NCI-H146 (cell line): ENCODE results near the gene STUB1.

Experiments
- DNase-seq: peaks from one replicate; lab custom pipeline; 2025; lab: John Stamatoyannopoulos, UW

Gene STUB1

DNA sequence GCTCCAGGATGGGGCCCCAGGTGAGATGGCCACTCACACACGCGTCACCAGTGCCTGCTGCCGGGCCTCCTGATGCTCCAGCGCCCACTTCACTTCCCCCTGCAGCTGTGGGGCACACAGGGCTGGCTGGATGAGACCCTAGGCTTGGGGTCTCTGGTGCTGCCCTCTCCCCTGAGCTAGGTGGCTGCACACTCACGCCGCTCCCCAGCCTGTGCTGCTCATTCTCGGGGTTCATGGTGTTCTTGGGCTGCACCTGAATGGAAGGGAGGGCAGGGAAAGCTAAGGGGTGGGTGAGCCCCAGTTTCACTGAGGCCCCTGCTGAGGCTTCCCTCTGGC, 44.8 kb downstream of the STUB1 start:
- DNase-seq = no peak

DNA sequence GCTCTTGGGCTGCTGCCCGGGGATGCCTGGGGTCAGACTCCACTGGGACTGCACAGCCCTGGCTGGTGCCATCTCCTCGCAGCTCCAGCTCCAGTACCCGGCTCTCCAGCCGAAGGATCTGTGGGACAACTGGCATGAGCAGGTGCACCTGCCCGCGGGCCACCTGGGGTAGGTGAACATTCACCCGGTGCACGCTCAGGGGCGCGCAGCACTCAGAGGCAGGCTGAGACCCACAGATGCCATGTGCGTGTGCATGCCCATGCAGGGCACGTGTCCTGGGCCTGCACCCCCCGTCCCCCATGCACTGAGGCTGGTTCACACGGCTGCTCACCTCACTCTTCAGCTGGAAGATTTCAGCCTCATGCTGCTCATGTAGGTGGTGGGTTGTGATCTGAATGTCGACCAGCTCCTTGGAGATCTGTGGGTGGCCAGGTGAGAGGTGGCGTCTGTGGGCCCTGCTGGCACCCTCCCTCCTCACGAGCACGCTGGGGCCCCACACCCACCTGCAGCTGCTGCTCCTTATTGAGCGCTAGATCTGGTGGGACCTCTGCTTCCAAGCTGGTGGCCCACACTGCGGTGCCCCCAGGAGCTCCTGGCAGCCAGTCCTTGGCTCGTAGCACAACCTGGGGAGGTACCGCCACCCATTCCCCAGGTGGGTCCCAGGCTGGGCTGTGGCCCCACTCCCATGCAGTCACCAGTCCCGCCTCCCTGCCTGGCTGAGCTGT, 45.4 kb downstream of the STUB1 start:
- peak; percentile 16 for DNase-seq

- no peak for DNase-seq
Measured at GRCh38 chr16:726188-726437, 45.9 kb downstream of the STUB1 start.

GRCh38 chr16:726438-727290, 46.5 kb downstream of the STUB1 start, which contains the start of the genes CCDC78 and HAGHL:
Gene CCDC78, minus strand, starts transcription at chr16:726443. Its CDS starts 76 bp downstream, at chr16:726367.
Gene HAGHL, plus strand, starts transcription at chr16:727106. Its CDS starts 404 bp downstream, at chr16:727510.
- DNase-seq = peak; percentile 74

DNA sequence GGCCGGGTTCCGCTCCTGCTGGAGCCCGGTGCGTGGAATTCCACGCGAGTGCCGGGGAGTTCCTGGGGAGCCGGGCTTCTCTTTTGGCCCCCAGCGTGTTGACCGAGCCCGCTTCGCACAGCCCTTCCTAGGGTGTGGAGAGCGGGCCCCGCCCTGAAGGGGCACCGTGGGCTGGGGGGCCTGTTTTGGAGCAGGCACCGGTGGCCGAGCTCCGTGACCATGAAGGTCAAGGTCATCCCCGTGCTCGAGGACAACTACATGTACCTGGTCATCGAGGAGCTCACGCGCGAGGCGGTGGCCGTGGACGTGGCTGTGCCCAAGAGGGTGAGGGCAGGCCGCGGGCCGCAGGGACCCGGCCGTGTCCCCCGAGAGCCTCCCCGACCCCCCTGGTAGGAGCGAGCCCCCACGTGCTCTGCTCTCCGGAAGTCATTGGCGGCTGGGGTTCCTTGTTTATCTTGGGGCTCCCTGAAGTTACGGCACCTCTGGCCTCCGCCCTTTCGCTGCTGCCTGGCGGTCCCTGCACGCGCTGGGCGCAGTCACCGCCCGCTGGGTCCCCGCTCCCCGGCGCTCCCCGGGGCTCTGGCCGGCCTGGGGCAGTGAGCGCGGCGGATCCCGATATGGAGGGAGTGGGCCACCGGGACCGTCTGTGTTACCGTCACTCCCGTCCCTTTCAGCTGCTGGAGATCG, 47.2 kb downstream of the STUB1 start:
- DNase-seq = peak; percentile 37

GRCh38 chr16:728131-728889, 48.1 kb downstream of the STUB1 start:
- DNase-seq = peak; percentile 94

GRCh38 chr16:728890-729744, 48.9 kb downstream of the STUB1 start:
- no peak for DNase-seq

- no peak for DNase-seq
Measured at GRCh38 chr16:729768-730665, 49.8 kb downstream of the STUB1 start.

DNA sequence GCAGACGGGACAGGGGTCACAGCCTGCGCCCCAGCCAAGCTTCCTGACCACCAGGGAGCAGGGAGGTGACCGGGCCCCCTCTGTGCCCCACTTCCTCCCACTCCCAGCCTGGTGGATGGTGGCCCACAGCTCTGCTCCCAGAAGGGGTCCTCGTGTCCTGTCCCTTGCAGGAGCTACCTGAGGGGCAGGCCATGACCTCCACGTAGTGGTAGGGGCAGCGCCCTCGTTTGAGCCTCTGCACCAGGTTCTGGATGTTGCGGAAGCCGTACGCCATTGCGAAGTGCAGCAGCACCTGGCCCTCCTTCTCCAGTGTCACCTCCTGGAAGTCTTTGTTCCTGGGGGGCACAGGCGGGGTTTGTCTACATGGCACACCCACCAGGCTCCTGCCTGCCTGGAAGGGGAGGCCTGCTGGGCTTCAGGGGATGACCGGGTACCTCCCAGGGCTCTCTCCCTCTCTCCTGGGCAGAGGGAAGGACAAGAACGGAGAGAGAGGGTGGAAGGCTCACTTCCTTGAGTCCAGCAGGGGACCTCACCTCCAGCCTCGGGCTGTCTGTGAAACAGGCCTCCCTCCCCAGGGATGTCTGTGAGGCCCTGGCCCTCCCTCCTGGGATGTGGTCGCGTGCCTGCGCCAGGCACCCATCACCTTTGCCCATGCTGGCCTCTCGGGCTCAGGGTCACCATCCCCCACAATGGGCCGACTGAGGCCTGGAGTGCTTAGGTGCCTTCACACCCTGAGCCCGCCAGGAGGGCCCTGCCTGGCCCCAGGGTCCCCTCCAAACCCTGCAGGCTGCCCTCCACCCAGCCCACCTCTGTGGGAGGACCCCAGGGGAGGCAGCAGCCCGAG, 50.7 kb downstream of the STUB1 start:
- no peak for DNase-seq

DNA sequence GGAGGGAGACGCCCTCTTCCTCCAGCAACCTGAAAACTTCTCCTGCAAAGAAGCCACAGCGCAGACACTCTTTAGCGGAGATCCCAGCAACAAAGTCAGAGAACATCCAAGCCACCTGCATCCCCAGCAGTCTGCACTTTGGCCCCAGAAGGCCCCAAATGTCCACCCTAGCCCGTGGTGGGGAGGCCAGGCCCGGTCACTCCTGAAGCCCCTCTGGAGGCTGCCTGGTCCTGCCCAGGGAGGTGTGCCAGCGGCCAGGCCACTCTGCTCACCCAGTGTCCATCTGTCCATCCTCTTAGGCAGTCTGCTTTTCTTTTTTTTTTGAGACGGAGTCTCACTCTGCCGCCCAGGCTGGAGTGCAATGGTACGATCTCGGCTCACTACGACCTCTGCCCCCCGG, 52.1 kb downstream of the STUB1 start:
- no peak for DNase-seq
